Activated CD8-positive, alpha-beta memory T cell treated with anti-CD3 and anti-CD28 coated beads for 36 hours (primary cell): ENCODE measurements around the gene CRIP3. TPM values are rescaled to one million over a fixed set of nuclear protein-coding genes. Genes with fewer than 3 reads are reported as not detected.
"Not testable (repeated sequence)": the region's sequence is repeated elsewhere in the genome, so short reads cannot be mapped to it uniquely, and the experiment has no call there.

ENCODE experiments used
- CTCF ChIA-PET: fragments of 350-600 bp; sonication (Branson Sonifier 250); formaldehyde crosslinking; loops from one replicate; lab custom pipeline; 2021; ENCODE audit warnings: antibody characterized with exemption; lab: Charles Lee
- POLR2A ChIA-PET: fragments of 350-600 bp; sonication (Branson Sonifier 250); formaldehyde crosslinking; loops from one replicate; lab custom pipeline; 2021; ENCODE audit warnings: antibody characterized with exemption; lab: Charles Lee
- total RNA-seq, 2 experiments: library from RNA; stranded (reverse); gene quantifications; one replicate each; pipeline ENCODE4 v1.2.3, GENCODE V29; 2021

CRIP3 gene
- total RNA-seq, result 1 to 10 TPM in 1 of 2 experiments, under 1 TPM in 1; 0.88 to 1.2 TPM

- ChIA-PET CTCF (interaction anchor here (0.9 to 1.7 kb wide), 7 partner anchors 9 to 198 kb away, joined by 3 to 5 read pairs (median 3); no protein-coding TSS in a partner anchor), POLR2A (interaction anchor here (0.7 to 1.3 kb wide), 2 partner anchors 30 to 79 kb away, joined by 3 to 4 read pairs; partner anchors contain the start of gene DNPH1)
These were observed at the start of gene CRIP3 for GRCh38 chr6:43308101-43308989. CRIP3 (minus strand) TSS chr6:43308826; CDS start chr6:43308792, 34 bp downstream.

- ChIA-PET POLR2A (no interaction called here), CTCF (interaction anchor here (0.6 to 1.6 kb wide), 3 partner anchors 21 to 1073 kb away, joined by 3 to 6 read pairs (median 3); no protein-coding TSS in a partner anchor)
These were observed 47.4 kb upstream of the CRIP3 start for GRCh38 chr6:43355862-43356590.

- CTCF ChIA-PET, result not testable (repeated sequence)
- POLR2A ChIA-PET, result interaction anchor here (0.6 kb wide), 1 partner anchor 205 kb away, joined by 4 read pairs; no protein-coding TSS in a partner anchor
These were observed 43.3 kb upstream of the CRIP3 start for GRCh38 chr6:43351951-43352350.

GRCh38 chr6:43347444-43347843, 38.8 kb upstream of the CRIP3 start:
- ChIA-PET CTCF (no interaction called here), POLR2A (no interaction called here)

- POLR2A ChIA-PET, result no interaction called here
- CTCF ChIA-PET, result interaction anchor here (0.6 kb wide), 1 partner anchor 118 kb away, joined by 3 read pairs; the partner anchor contains the start of gene DNPH1
These were observed 38.4 kb upstream of the CRIP3 start for GRCh38 chr6:43347021-43347420.

GRCh38 chr6:43346243-43346642, 37.6 kb upstream of the CRIP3 start:
- ChIA-PET CTCF (interaction anchor here (0.6 kb wide), 1 partner anchor 117 kb away, joined by 3 read pairs; the partner anchor contains the start of gene DNPH1), POLR2A (interaction anchor here (0.7 kb wide), 1 partner anchor 54 kb away, joined by 7 read pairs; no protein-coding TSS in a partner anchor)

- ChIA-PET CTCF (no interaction called here), POLR2A (no interaction called here)
These were observed 30.5 kb upstream of the CRIP3 start for GRCh38 chr6:43339168-43339567.

GRCh38 chr6:43338243-43338642, 29.6 kb upstream of the CRIP3 start:
- ChIA-PET CTCF (interaction anchor here (0.6 kb wide), 1 partner anchor 218 kb away, joined by 3 read pairs; no protein-coding TSS in a partner anchor), POLR2A (interaction anchor here (0.9 kb wide), 2 partner anchors 30 to 92 kb away, joined by 3 to 4 read pairs; no protein-coding TSS in a partner anchor)

GRCh38 chr6:43336382-43336781, 27.8 kb upstream of the CRIP3 start:
- CTCF ChIA-PET, result no interaction called here

GRCh38 chr6:43335469-43335868, 26.8 kb upstream of the CRIP3 start:
- ChIA-PET CTCF (interaction anchor here (1.4 to 1.8 kb wide), 2 partner anchors 14 to 74 kb away, joined by 3 to 4 read pairs; no protein-coding TSS in a partner anchor), POLR2A (no interaction called here)

More at GRCh38 chr6:43336382-43336781, 27.8 kb upstream of the CRIP3 start:
- POLR2A ChIA-PET, result no interaction called here

GRCh38 chr6:43334466-43335095, 26.0 kb upstream of the CRIP3 start:
- CTCF ChIA-PET, result interaction anchor here (1.4 to 1.8 kb wide), 2 partner anchors 15 to 73 kb away, joined by 3 to 4 read pairs; no protein-coding TSS in a partner anchor
- POLR2A ChIA-PET, result no interaction called here

- ChIA-PET CTCF (no interaction called here), POLR2A (no interaction called here)
These were observed 23.3 kb upstream of the CRIP3 start for GRCh38 chr6:43331891-43332290.

GRCh38 chr6:43331470-43331869, 22.8 kb upstream of the CRIP3 start:
- ChIA-PET CTCF (no interaction called here), POLR2A (no interaction called here)

- CTCF ChIA-PET, result no interaction called here
- POLR2A ChIA-PET, result no interaction called here
These were observed 19.9 kb upstream of the CRIP3 start for GRCh38 chr6:43328528-43328927.

GRCh38 chr6:43325876-43326275, 17.2 kb upstream of the CRIP3 start:
- CTCF ChIA-PET, result no interaction called here
- POLR2A ChIA-PET, result no interaction called here

- ChIA-PET POLR2A (no interaction called here), CTCF (no interaction called here)
These were observed 9.4 kb upstream of the CRIP3 start for GRCh38 chr6:43318011-43318410.

GRCh38 chr6:43313813-43314212, 5.2 kb upstream of the CRIP3 start:
- POLR2A ChIA-PET, result no interaction called here
- CTCF ChIA-PET, result no interaction called here

GRCh38 chr6:43311666-43312065, 3.0 kb upstream of the CRIP3 start:
- ChIA-PET POLR2A (interaction anchor here (0.6 kb wide), 1 partner anchor 865 kb away, joined by 3 read pairs; no protein-coding TSS in a partner anchor), CTCF (interaction anchor here (0.8 kb wide), 1 partner anchor 30 kb away, joined by 3 read pairs; no protein-coding TSS in a partner anchor)

- POLR2A ChIA-PET, result no interaction called here
- CTCF ChIA-PET, result no interaction called here
These were observed 2.0 kb upstream of the CRIP3 start for GRCh38 chr6:43310624-43311023.
